K562 (cell line): ENCODE measurements around the gene VPS45. TPM values are rescaled to one million over a fixed set of nuclear protein-coding genes. Genes with fewer than 3 reads are reported as not detected.
A peak's percentile ranks its signal among the peaks of the same experiment; 100 is the strongest.

ENCODE experiments used
- ATAC-seq: fragments of 200-7000 bp; cut with Tn5 transposase; 3 replicates; pipeline ENCODE4 v1.9.1; 2020; ENCODE audit warnings: moderate library complexity
- BruUV-seq: library from RNA; stranded (reverse); fragments of 400-500 nt; replicated peaks from 2 replicates; lab custom pipeline; 2021; lab: Mats Ljungman, UMichigan
- CTCF ChIA-PET: fragments of 300-600 bp; formaldehyde crosslinking; extraction: SDS; loops from one replicate; lab custom pipeline; 2021; ENCODE audit warnings: low intra/inter-chr PET ratio; lab: Yijun Ruan, JAX
- POLR2A ChIA-PET: fragments of 300-600, 350-650 bp; sonication (Branson Sonifier 250); formaldehyde crosslinking; extraction: SDS; loops from one replicate; lab custom pipeline; 2021; ENCODE audit warnings: antibody characterized with exemption, inconsistent platforms; lab: Yijun Ruan, JAX
- DNase-seq, 4 experiments: peaks; one replicate each; pipeline versions ENCODE4 v3.0.0 to v3.0.0-alpha.2; 2011 to 2018; ENCODE audit warnings: low spot score in 3 of 4, mixed read lengths in 3 of 4; ENCODE audit errors: extremely low read depth in 1 of 4
- FAIRE-seq: peaks from 2 replicates; lab custom pipeline; 2011; peaks lifted over from hg19 to GRCh38; lab: Jason Lieb, UNC
- H2AFZ ChIP-seq: 2 replicates; pipeline ENCODE4 v1.6.0; 2011; ENCODE audit warnings: low read depth, low read length, control low read depth, inconsistent platforms
- H3K27ac ChIP-seq: fragments of 200-600 bp; 3 replicates; pipeline ENCODE4 v1.8.0; 2011; ENCODE audit warnings: low read depth, mild to moderate bottlenecking, control low read depth, inconsistent platforms, low read length, moderate library complexity, mixed read lengths; ENCODE audit errors: extremely low read depth
- H3K27me3 ChIP-seq, 2 experiments: fragments of 300-600 bp in 1 of 2; 2 replicates in 1 of 2; 3 replicates in 1 of 2; pipeline versions ENCODE4 v1.6.0 to v1.8.0; 2011; ENCODE audit warnings: inconsistent platforms in 2 of 2, low read length in 2 of 2, mild to moderate bottlenecking in 1 of 2, mixed read lengths in 1 of 2, moderate library complexity in 1 of 2; ENCODE audit not compliant: control insufficient read depth in 2 of 2, insufficient read depth in 2 of 2
- H3K36me3 ChIP-seq: fragments of 300-600 bp; 3 replicates; pipeline ENCODE4 v1.8.0; 2011; ENCODE audit warnings: mild to moderate bottlenecking, low read length, inconsistent platforms; ENCODE audit not compliant: control insufficient read depth, insufficient read depth
- H3K4me1 ChIP-seq, 2 experiments: fragments of 200-600 bp in 1 of 2; replicated peaks in 1 of 2; 2 replicates in 1 of 2; 3 replicates in 1 of 2; pipeline versions ENCODE4 v1.5.1 to v1.8.0; 2011; ENCODE audit warnings: inconsistent platforms in 2 of 2, low read length in 2 of 2, mild to moderate bottlenecking in 1 of 2, mixed read lengths in 1 of 2, moderate library complexity in 1 of 2; ENCODE audit not compliant: control insufficient read depth in 2 of 2, insufficient read depth in 2 of 2
- H3K4me2 ChIP-seq: 2 replicates; pipeline ENCODE4 v1.6.1; 2011; ENCODE audit warnings: low read length, control low read depth, inconsistent platforms, mixed read lengths; ENCODE audit not compliant: insufficient read depth
- H3K4me3 ChIP-seq: fragments of 200-600 bp; sonication (generic), shearing (Covaris generic); 2 replicates; pipeline ENCODE4 v1.5.1; 2016; ENCODE audit warnings: control low read depth, inconsistent platforms
- H3K79me2 ChIP-seq: fragments of 200-600 bp; 3 replicates; pipeline ENCODE4 v1.8.0; 2011; ENCODE audit warnings: low read length, inconsistent platforms; ENCODE audit not compliant: control insufficient read depth, insufficient read depth
- H3K9ac ChIP-seq, 2 experiments: 2 replicates each; pipeline versions ENCODE4 v1.6.0 to v1.6.1; 2011; ENCODE audit warnings: low read depth in 2 of 2, low read length in 2 of 2, control low read depth in 1 of 2, inconsistent platforms in 1 of 2, mild to moderate bottlenecking in 1 of 2, mixed read lengths in 1 of 2; ENCODE audit not compliant: insufficient read depth in 1 of 2
- H3K9me1 ChIP-seq: one replicate; pipeline ENCODE4 v1.6.0; 2011; ENCODE audit warnings: inconsistent platforms, mild to moderate bottlenecking, low read length, moderate library complexity; ENCODE audit not compliant: control insufficient read depth, insufficient read depth
- H3K9me3 ChIP-seq: replicated peaks from 2 replicates; pipeline ENCODE4 v1.5.1; 2011; ENCODE audit warnings: low read depth, low read length, inconsistent platforms; ENCODE audit not compliant: control insufficient read depth, insufficient read depth
- H4K20me1 ChIP-seq: replicated peaks from 2 replicates; pipeline ENCODE4 v1.6.1; 2011; ENCODE audit warnings: low read length, inconsistent platforms, mixed read lengths; ENCODE audit not compliant: control insufficient read depth, insufficient read depth
- ARID4B ChIP-seq: sonication (generic); formaldehyde crosslinking; IDR thresholded peaks from 2 replicates; pipeline ENCODE4 v1.8.0; 2022; ENCODE audit warnings: mild to moderate bottlenecking, missing genetic modification reagents
- CUX1 ChIP-seq: fragments of 200-800 bp; sonication (Bioruptor generic); IDR thresholded peaks from 2 replicates; pipeline ENCODE4 v1.6.1; 2016; ENCODE audit warnings: missing genetic modification characterization, missing compliant biosample characterization
- E2F3 ChIP-seq: fragments of 250-450 bp; sonication (Bioruptor Pico); IDR thresholded peaks from 2 replicates; pipeline ENCODE4 v1.4.0; 2020; ENCODE audit warnings: mild to moderate bottlenecking
- PTTG1 ChIP-seq: fragments of 450-650 bp; IDR thresholded peaks from 2 replicates; pipeline ENCODE4 v1.6.1; 2016; ENCODE audit warnings: low read depth, mild to moderate bottlenecking, missing genetic modification characterization, missing compliant biosample characterization
- SIN3B ChIP-seq: fragments of 450-650 bp; IDR thresholded peaks from 2 replicates; pipeline ENCODE4 v1.6.1; 2017; ENCODE audit warnings: low read depth, mild to moderate bottlenecking, moderate library complexity
- ZNF146 ChIP-seq: IDR thresholded peaks from one replicate; pipeline ENCODE4 v1.6.1; 2018; ENCODE audit warnings: missing compliant biosample characterization; ENCODE audit not compliant: unreplicated experiment
- ZNF384 ChIP-seq: IDR thresholded peaks from 2 replicates; pipeline ENCODE4 v1.6.1; 2012; ENCODE audit warnings: low read depth, low read length, improper control_type of control experiment
- ZZZ3 ChIP-seq: fragments of 450-650 bp; IDR thresholded peaks from 2 replicates; pipeline ENCODE4 v1.6.1; 2016; ENCODE audit warnings: antibody characterized with exemption, mild to moderate bottlenecking, moderate library complexity
- WGBS: fragments of 100-300 bp; shearing (Covaris generic); methylation state at CpG from one replicate; pipeline ENCODE4 v1.1.6; 2016; ENCODE audit warnings: low coverage, mixed read lengths; ENCODE audit not compliant: insufficient coverage; ENCODE audit errors: missing lambda C conversion rate; 5-methylcytosine and 5-hydroxymethylcytosine counted together
- in situ Hi-C: fragments of 300-500 bp; cut with MboI; formaldehyde crosslinking; loops from 4 replicates; pipeline ENCODE4 v1.15.0; 2018; ENCODE audit warnings: inconsistent platforms, mixed read lengths
- intact Hi-C: fragments of 100-400 bp; cut with micrococcal nuclease; formaldehyde crosslinking; loops from 2 replicates; pipeline ENCODE4 v1.14.2; 2022
- polyA plus RNA-seq, 8 experiments: library from polyadenylated mRNA; depleted of rRNA in 4 of 8; stranded (reverse) in 5 of 8; unstranded in 3 of 8; fragments of >200 nt; fragmentation: Nextera tagmentation in 2 of 8; fragmentation: Illumina TruSeq in 1 of 8; extraction: Ambion mirVana in 2 of 8; extraction: Trizol in 1 of 8; gene quantifications; 2 replicates each; pipeline versions ENCODE4 v1.2.1 to v1.2.3, GENCODE V29; 2011 to 2014; ENCODE audit warnings: inconsistent platforms in 1 of 8, missing spikeins in 1 of 8
- total RNA-seq, 7 experiments: library from RNA; depleted of rRNA in 6 of 7; stranded (reverse); fragments of >200 nt in 6 of 7; fragmentation: Illumina TruSeq in 2 of 7; extraction: Trizol in 2 of 7; gene quantifications; 2 replicates each; pipeline versions ENCODE4 v1.2.1 to v1.2.3, GENCODE V29; 2011 to 2021; ENCODE audit warnings: low replicate concordance in 1 of 7

Gene VPS45
- total and polyA plus RNA-seq, 9 of the 15 experiments (the other 6 are each of a cell fraction or from before 2014, with no cell fraction given): 17.9 to 48.2 (median 34.4) TPM

- TF ChIP-seq ARID4B (CRISPR knock-in tag): no peak
- no peak for TF ChIP-seq E2F3 (CRISPR knock-in tag)
- no peak for TF ChIP-seq ZZZ3
These were observed 64.8 kb downstream of the VPS45 start (continued) for GRCh38 chr1:150132372-150132771.

- no peak overlapping the region for H3K9ac ChIP-seq
- H3K79me2 ChIP-seq: no peaks in the 10 kb centered on the region
- intact Hi-C loops: no loop called here
- no peaks in the 10 kb centered on the region for H3K9me1 ChIP-seq
- no peaks in the 10 kb centered on the region; a peak in 1 of 5 replicates for H3K4me1 ChIP-seq
- FAIRE-seq (no peak), DNase-seq (no peak), ATAC-seq (no peak)
- in situ Hi-C loops: no loop called here
- no peaks in the 10 kb centered on the region for H4K20me1 ChIP-seq
- ChIA-PET CTCF (no interaction called here), POLR2A (no interaction called here)
- no peak overlapping the region for H3K27ac ChIP-seq
- 71% methylated on average over 1 of the region's 1 CpG for WGBS
- no TSS peak for BruUV-seq
- no peak overlapping the region for H2AFZ ChIP-seq
- H3K4me3 ChIP-seq: no peak overlapping the region
- no peaks in the 10 kb centered on the region for H3K9me3 ChIP-seq
- H3K27me3 ChIP-seq: no peaks in the 10 kb centered on the region
- no peaks in the 10 kb centered on the region; the same call in 2 of the 3 replicates for H3K36me3 ChIP-seq
- TF ChIP-seq PTTG1 (tag) (no peak), SIN3B (no peak), CUX1 (CRISPR knock-in tag) (no peak), ZNF146 (CRISPR knock-in tag) (peak; percentile 59), ZNF384 (no peak)
- H3K4me2 ChIP-seq: no peak overlapping the region
These were observed 67.0 kb downstream of the VPS45 start for GRCh38 chr1:150134537-150134936.
